HCT116 (cell line): ENCODE measurements around the gene VANGL2.

ENCODE experiments used
- CEBPB ChIP-seq: IDR thresholded peaks from 2 replicates; pipeline ENCODE4 v1.6.1; 2012; ENCODE audit warnings: low read depth
- CTCF ChIP-seq, 3 experiments: fragments of 200-600 bp in 1 of 3; sonication (generic) in 1 of 3; IDR thresholded peaks in 2 of 3; conservative IDR thresholded peaks in 1 of 3; 2 replicates each; pipeline ENCODE4 v1.5.1; 2012 to 2017; ENCODE audit warnings: low read depth in 2 of 3, low read length in 2 of 3, antibody characterized with exemption in 1 of 3, borderline replicate concordance in 1 of 3, control low read depth in 1 of 3, mild to moderate bottlenecking in 1 of 3, mixed read lengths in 1 of 3, mixed run types in 1 of 3, moderate library complexity in 1 of 3; ENCODE audit not compliant: insufficient read depth in 1 of 3
- EGR1 ChIP-seq: IDR thresholded peaks from 2 replicates; pipeline ENCODE4 v1.6.1; 2012; ENCODE audit warnings: low read depth
- EZH2 ChIP-seq: fragments of 200-600 bp; sonication (generic); IDR thresholded peaks from 2 replicates; pipeline ENCODE4 v1.6.1; 2017; ENCODE audit warnings: antibody characterized with exemption, mixed run types
- EZH2phosphoT487 ChIP-seq: fragments of 200-600 bp; IDR thresholded peaks from 2 replicates; pipeline ENCODE4 v1.6.1; 2018; ENCODE audit warnings: antibody characterized with exemption, borderline replicate concordance
- JUND ChIP-seq: IDR thresholded peaks from 2 replicates; pipeline ENCODE4 v1.6.1; 2012
- POLR2A ChIP-seq: IDR thresholded peaks from 2 replicates; pipeline ENCODE4 v1.7.0; 2011; ENCODE audit warnings: borderline replicate concordance; ENCODE audit not compliant: insufficient read depth, insufficient read length; ENCODE audit errors: extremely low read depth
- RAD21 ChIP-seq: IDR thresholded peaks from 2 replicates; pipeline ENCODE4 v1.6.1; 2012; ENCODE audit warnings: low read depth, mild to moderate bottlenecking
- ZFX ChIP-seq: fragments of 450-650 bp; IDR thresholded peaks from 2 replicates; pipeline ENCODE4 v1.6.1; 2017
- ZNF274 ChIP-seq: fragments of 200-500 bp; sonication (Bioruptor generic); IDR thresholded peaks from 2 replicates; pipeline ENCODE4 v1.6.1; 2014; ENCODE audit warnings: mild to moderate bottlenecking, low read depth, low read length, inconsistent platforms
- TF ChIP-seq, protein P1 (sequence below): IDR thresholded peaks from 2 replicates; pipeline ENCODE4 v1.6.1; 2011; ENCODE audit warnings: mild to moderate bottlenecking, low read length, moderate library complexity; ENCODE audit not compliant: insufficient replicate concordance; ENCODE audit errors: extremely low read depth
- TF ChIP-seq, protein P2 (sequence below): IDR thresholded peaks from 2 replicates; pipeline ENCODE4 v1.6.1; 2012; ENCODE audit warnings: low read depth

DNA sequence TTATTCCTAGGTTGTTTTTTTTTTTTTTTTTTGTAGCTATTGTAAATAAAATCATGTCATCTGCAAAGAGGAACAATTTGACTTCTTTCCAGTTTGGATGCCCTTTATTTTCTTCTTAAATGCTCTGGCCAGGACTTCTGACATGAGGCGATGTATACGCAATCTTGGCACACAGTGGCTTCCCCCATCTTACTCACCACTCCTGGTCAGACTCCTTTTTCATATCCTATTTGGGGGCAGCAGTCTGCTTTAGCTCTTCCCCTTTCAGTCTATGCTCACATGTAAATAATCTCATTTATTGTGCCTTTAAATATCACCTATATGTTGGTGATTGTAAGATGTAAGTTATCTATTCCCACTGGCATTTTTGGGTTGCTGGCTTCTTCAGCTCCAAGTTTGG is 66.6 kb downstream of the VANGL2 start:
- TF ChIP-seq CTCF (IDR thresholded peaks at IDR 0.05 in 2 of 3, conservative IDR thresholded peaks at IDR 0.05 in 1 of 3; ENCODE audit: borderline replicate concordance in 1 of 3, insufficient read depth in 1 of 3, low read depth in 2 of 3, low read length in 2 of 3) (no peak), POLR2A (no peak), EZH2 (no peak), CEBPB (no peak), ZFX (no peak), EGR1 (no peak), ZNF274 (no peak), EZH2phosphoT487 (no peak), JUND (no peak), RAD21 (no peak)
- TF ChIP-seq, protein P1, sequence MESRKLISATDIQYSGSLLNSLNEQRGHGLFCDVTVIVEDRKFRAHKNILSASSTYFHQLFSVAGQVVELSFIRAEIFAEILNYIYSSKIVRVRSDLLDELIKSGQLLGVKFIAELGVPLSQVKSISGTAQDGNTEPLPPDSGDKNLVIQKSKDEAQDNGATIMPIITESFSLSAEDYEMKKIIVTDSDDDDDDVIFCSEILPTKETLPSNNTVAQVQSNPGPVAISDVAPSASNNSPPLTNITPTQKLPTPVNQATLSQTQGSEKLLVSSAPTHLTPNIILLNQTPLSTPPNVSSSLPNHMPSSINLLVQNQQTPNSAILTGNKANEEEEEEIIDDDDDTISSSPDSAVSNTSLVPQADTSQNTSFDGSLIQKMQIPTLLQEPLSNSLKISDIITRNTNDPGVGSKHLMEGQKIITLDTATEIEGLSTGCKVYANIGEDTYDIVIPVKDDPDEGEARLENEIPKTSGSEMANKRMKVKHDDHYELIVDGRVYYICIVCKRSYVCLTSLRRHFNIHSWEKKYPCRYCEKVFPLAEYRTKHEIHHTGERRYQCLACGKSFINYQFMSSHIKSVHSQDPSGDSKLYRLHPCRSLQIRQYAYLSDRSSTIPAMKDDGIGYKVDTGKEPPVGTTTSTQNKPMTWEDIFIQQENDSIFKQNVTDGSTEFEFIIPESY, result no peak
- TF ChIP-seq, protein P2, sequence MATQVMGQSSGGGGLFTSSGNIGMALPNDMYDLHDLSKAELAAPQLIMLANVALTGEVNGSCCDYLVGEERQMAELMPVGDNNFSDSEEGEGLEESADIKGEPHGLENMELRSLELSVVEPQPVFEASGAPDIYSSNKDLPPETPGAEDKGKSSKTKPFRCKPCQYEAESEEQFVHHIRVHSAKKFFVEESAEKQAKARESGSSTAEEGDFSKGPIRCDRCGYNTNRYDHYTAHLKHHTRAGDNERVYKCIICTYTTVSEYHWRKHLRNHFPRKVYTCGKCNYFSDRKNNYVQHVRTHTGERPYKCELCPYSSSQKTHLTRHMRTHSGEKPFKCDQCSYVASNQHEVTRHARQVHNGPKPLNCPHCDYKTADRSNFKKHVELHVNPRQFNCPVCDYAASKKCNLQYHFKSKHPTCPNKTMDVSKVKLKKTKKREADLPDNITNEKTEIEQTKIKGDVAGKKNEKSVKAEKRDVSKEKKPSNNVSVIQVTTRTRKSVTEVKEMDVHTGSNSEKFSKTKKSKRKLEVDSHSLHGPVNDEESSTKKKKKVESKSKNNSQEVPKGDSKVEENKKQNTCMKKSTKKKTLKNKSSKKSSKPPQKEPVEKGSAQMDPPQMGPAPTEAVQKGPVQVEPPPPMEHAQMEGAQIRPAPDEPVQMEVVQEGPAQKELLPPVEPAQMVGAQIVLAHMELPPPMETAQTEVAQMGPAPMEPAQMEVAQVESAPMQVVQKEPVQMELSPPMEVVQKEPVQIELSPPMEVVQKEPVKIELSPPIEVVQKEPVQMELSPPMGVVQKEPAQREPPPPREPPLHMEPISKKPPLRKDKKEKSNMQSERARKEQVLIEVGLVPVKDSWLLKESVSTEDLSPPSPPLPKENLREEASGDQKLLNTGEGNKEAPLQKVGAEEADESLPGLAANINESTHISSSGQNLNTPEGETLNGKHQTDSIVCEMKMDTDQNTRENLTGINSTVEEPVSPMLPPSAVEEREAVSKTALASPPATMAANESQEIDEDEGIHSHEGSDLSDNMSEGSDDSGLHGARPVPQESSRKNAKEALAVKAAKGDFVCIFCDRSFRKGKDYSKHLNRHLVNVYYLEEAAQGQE, result no peak
